ENCODE results near the gene PPP6R2.

Gene PPP6R2

GRCh38 chr22:50309601-50309991, 33.5 kb upstream of the PPP6R2 start:
- H3K27ac ChIP-seq (ENCODE audit: poor library complexity, severe bottlenecking), result peak overlapping the region; percentile 99
- H3K9me3 ChIP-seq (ENCODE audit: severe bottlenecking), result no peaks in the 10 kb centered on the region
- peaks cover 19% of the 10 kb centered on the region for H3K4me1 ChIP-seq (ENCODE audit: insufficient read depth, poor library complexity, severe bottlenecking)
- H3K27me3 ChIP-seq (ENCODE audit: insufficient read depth, poor library complexity, severe bottlenecking), result no peaks in the 10 kb centered on the region
- TF ChIP-seq CTCF (IDR thresholded peaks at IDR 0.05; ENCODE audit: poor library complexity, severe bottlenecking), result no peak
- no peak overlapping the region for H3K4me3 ChIP-seq (ENCODE audit: severe bottlenecking)
- DNase-seq (ENCODE audit: low spot score), result no peak
- no peaks in the 10 kb centered on the region for H3K36me3 ChIP-seq (ENCODE audit: low read depth)
- no peak for ATAC-seq (ENCODE audit: low read depth)

- ATAC-seq (ENCODE audit: low read depth) (no peak), DNase-seq (ENCODE audit: low spot score) (no peak)
- no peak overlapping the region for H3K27ac ChIP-seq (ENCODE audit: poor library complexity, severe bottlenecking)
- H3K4me1 ChIP-seq (ENCODE audit: insufficient read depth, poor library complexity, severe bottlenecking), result peaks cover 14% of the 10 kb centered on the region
- no peaks in the 10 kb centered on the region for H3K27me3 ChIP-seq (ENCODE audit: insufficient read depth, poor library complexity, severe bottlenecking)
- no peak for TF ChIP-seq CTCF (IDR thresholded peaks at IDR 0.05; ENCODE audit: poor library complexity, severe bottlenecking)
- H3K9me3 ChIP-seq (ENCODE audit: severe bottlenecking), result no peaks in the 10 kb centered on the region
- H3K4me3 ChIP-seq (ENCODE audit: severe bottlenecking), result no peak overlapping the region
- H3K36me3 ChIP-seq (ENCODE audit: low read depth), result no peaks in the 10 kb centered on the region
Observed at GRCh38 chr22:50310031-50310722, 33.0 kb upstream of the PPP6R2 start.

DNA sequence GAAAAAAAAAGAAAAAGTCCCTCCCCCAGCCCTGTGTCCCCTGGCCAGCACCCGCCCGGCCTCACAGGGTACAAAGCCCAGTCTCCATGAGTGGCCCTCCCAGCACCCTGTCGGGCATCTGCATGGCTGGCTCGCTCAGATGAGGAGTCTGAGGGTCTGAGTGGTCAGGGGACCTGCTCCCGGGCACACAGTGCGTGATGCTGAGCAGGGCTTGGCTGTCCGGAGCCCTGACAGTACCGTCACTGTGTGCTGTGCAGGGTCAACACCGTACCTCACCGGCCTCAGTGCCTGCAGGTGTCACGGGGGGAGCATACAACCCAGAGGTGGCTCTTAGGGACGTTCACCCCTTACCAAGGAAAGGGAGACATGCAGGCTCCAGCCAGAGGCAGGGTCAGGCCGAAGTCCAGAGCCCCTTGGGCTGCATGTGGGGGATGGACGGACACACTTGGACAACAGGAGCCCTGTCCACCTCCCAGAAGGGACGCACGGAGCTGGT, 32.1 kb upstream of the PPP6R2 start:
- DNase-seq (ENCODE audit: low spot score), result no peak
- TF ChIP-seq CTCF (IDR thresholded peaks at IDR 0.05; ENCODE audit: poor library complexity, severe bottlenecking), result no peak
- H3K9me3 ChIP-seq (ENCODE audit: severe bottlenecking), result no peaks in the 10 kb centered on the region
- no peak for ATAC-seq (ENCODE audit: low read depth)
- H3K27me3 ChIP-seq (ENCODE audit: insufficient read depth, poor library complexity, severe bottlenecking), result no peaks in the 10 kb centered on the region
- peaks cover 10% of the 10 kb centered on the region for H3K4me1 ChIP-seq (ENCODE audit: insufficient read depth, poor library complexity, severe bottlenecking)
- no peak overlapping the region for H3K4me3 ChIP-seq (ENCODE audit: severe bottlenecking)
- H3K36me3 ChIP-seq (ENCODE audit: low read depth), result no peaks in the 10 kb centered on the region
- no peak overlapping the region for H3K27ac ChIP-seq (ENCODE audit: poor library complexity, severe bottlenecking)

DNA sequence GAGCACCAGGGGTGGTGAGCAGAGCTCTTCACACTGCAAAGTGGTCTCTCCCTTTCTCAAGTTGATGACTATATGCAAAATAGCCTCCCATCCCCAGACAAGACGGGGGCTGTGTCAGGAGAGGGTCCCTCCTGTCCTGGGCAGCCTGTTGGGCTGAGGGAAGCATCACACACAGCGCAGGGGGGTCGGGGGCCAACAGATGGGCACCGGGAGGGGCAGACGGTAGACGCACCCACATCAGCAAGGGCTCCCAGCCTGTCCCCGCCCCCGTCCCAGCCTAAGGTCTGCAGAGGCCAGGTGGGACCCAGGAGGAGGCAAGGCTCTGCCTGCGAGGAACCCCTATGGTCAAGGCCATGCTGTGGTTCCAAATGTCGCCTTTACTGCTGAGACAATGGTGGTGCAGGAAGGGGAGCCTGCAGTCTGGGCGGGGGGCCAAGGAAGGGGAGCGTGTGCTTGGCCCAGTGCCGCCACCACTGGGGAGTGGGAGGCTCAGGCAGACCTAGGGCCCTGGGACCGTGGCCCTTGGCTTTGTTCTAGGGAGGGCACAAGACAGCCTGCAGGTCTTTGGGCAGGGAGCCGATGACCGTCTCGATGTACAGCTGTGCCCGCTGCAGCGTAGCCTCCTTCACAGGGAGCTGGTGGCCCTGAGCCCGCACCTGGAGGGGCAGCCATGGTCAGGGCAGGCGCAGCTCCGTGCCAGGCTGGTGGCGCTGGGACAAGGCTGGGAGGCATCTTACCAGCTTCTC, 31.3 kb upstream of the PPP6R2 start:
- Histone ChIP-seq H3K4me3 (ENCODE audit: severe bottlenecking) (no peak overlapping the region), H3K36me3 (ENCODE audit: low read depth) (no peaks in the 10 kb centered on the region), H3K27me3 (ENCODE audit: insufficient read depth, poor library complexity, severe bottlenecking) (no peaks in the 10 kb centered on the region), H3K4me1 (ENCODE audit: insufficient read depth, poor library complexity, severe bottlenecking) (peaks cover 10% of the 10 kb centered on the region), H3K27ac (ENCODE audit: poor library complexity, severe bottlenecking) (no peak overlapping the region), H3K9me3 (ENCODE audit: severe bottlenecking) (no peaks in the 10 kb centered on the region)
- TF ChIP-seq CTCF (IDR thresholded peaks at IDR 0.05; ENCODE audit: poor library complexity, severe bottlenecking), result no peak
- ATAC-seq (ENCODE audit: low read depth) (no peak), DNase-seq (ENCODE audit: low spot score) (no peak)

DNA sequence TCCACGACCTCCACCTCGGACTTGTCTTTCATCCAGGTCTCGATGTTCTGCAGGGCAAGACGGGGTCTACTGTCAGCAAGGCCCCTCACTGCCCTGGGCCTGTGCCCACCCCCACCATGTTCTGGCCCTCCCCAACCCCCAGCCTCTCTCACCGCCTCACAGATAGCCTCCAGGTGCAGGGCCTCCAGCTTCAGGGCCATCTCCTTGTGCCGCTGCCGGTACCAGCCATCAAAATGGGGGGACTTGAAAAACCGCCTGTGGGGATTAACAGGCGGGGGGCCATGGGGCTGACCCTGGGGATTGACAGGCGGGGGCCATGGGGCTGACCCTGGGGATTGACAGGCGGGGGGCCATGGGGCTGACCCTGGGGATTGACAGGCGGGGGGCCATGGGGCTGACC, 30.8 kb upstream of the PPP6R2 start:
- DNase-seq (ENCODE audit: low spot score) (no peak), ATAC-seq (ENCODE audit: low read depth) (no peak)
- H3K4me3 ChIP-seq (ENCODE audit: severe bottlenecking), result no peak overlapping the region
- H3K27me3 ChIP-seq (ENCODE audit: insufficient read depth, poor library complexity, severe bottlenecking), result no peaks in the 10 kb centered on the region
- H3K4me1 ChIP-seq (ENCODE audit: insufficient read depth, poor library complexity, severe bottlenecking), result peaks cover 10% of the 10 kb centered on the region
- no peaks in the 10 kb centered on the region for H3K9me3 ChIP-seq (ENCODE audit: severe bottlenecking)
- no peaks in the 10 kb centered on the region for H3K36me3 ChIP-seq (ENCODE audit: low read depth)
- no peak overlapping the region for H3K27ac ChIP-seq (ENCODE audit: poor library complexity, severe bottlenecking)
- TF ChIP-seq CTCF (IDR thresholded peaks at IDR 0.05; ENCODE audit: poor library complexity, severe bottlenecking), result no peak

Data from RWPE2 (cell line).